Cardiac fibroblast (primary cell): ENCODE data around the gene SHROOM2.

Source experiments
- DNase-seq, 2 donors: peaks; one replicate each; pipeline versions ENCODE4 v3.0.0 to v3.0.0-alpha.2; 2010; ENCODE audit warnings: low read depth in 2 of 2
- H3K4me3 ChIP-seq, 2 donors: replicated peaks in 1 of 2; 1 replicate in 1 of 2; 2 replicates in 1 of 2; pipeline ENCODE4 v1.5.1; 2011; ENCODE audit warnings: low read depth in 2 of 2, low read length in 2 of 2, mild to moderate bottlenecking in 2 of 2, moderate library complexity in 1 of 2
- CTCF ChIP-seq: IDR thresholded peaks from one replicate; pipeline ENCODE4 v1.5.1; 2011; ENCODE audit warnings: low read depth, mild to moderate bottlenecking, low read length, inconsistent platforms

Gene SHROOM2

GRCh38 chrX:9948406-9948805 lies 162.2 kb downstream of the SHROOM2 start:
- H3K4me3 ChIP-seq: no peak overlapping the region
- DNase-seq: peak in 1 of 2 donors; percentile 5
- no peak for TF ChIP-seq CTCF

GRCh38 chrX:9952300-9952699 lies 166.1 kb downstream of the SHROOM2 start:
- no peak for TF ChIP-seq CTCF
- DNase-seq: no peak
- no peak overlapping the region for H3K4me3 ChIP-seq

GRCh38 chrX:9953396-9953795 lies 167.2 kb downstream of the SHROOM2 start:
- DNase-seq: no peak
- H3K4me3 ChIP-seq: no peak overlapping the region
- no peak for TF ChIP-seq CTCF

GRCh38 chrX:9955506-9955905 lies 169.3 kb downstream of the SHROOM2 start:
- DNase-seq: peak; percentile 52 to 68
- no peak overlapping the region for H3K4me3 ChIP-seq
- TF ChIP-seq CTCF: no peak

- no peak for TF ChIP-seq CTCF
Observed at GRCh38 chrX:9957743-9958142, 171.5 kb downstream of the SHROOM2 start.

GRCh38 chrX:9958183-9958582 lies 172.0 kb downstream of the SHROOM2 start:
- no peak for DNase-seq
- no peak overlapping the region for H3K4me3 ChIP-seq

More at GRCh38 chrX:9957743-9958142, 171.5 kb downstream of the SHROOM2 start:
- no peak overlapping the region for H3K4me3 ChIP-seq
- DNase-seq: no peak

More at GRCh38 chrX:9958183-9958582, 172.0 kb downstream of the SHROOM2 start:
- TF ChIP-seq CTCF: no peak
